Tibial nerve (tissue), 4 donors: ENCODE data around the gene OSTM1. TPM values are rescaled to one million over a fixed set of nuclear protein-coding genes. Genes with fewer than 3 reads are reported as not detected.

Source experiments
- DNase-seq, 2 donors: peaks; one replicate each; pipeline ENCODE4 v3.0.0-alpha.2; 2019; ENCODE audit warnings: low spot score in 2 of 2
- H3K27ac ChIP-seq, 4 donors: fragments of 200-600 bp; sonication (generic) in 3 of 4; one replicate each; pipeline ENCODE4 v1.5.1; 2017 to 2019; ENCODE audit warnings: mild to moderate bottlenecking in 1 of 4
- H3K27me3 ChIP-seq, 2 donors: fragments of 200-600 bp; sonication (generic) in 1 of 2; one replicate each; pipeline versions ENCODE4 v1.5.1 to v1.6.0; 2017 to 2019
- H3K36me3 ChIP-seq, 3 donors: fragments of 200-600 bp; sonication (generic); one replicate each; pipeline ENCODE4 v1.5.1; 2018 to 2019
- H3K4me1 ChIP-seq, 4 donors: fragments of 200-600 bp; sonication (generic) in 3 of 4; one replicate each; pipeline ENCODE4 v1.5.1; 2017 to 2019
- H3K4me3 ChIP-seq, 4 donors: fragments of 200-600 bp; sonication (generic) in 3 of 4; one replicate each; pipeline ENCODE4 v1.5.1; 2017 to 2019; ENCODE audit warnings: mild to moderate bottlenecking in 1 of 4, moderate library complexity in 1 of 4
- H3K9me3 ChIP-seq, 4 donors: fragments of 200-600 bp; sonication (generic) in 3 of 4; one replicate each; pipeline ENCODE4 v1.5.1; 2017 to 2019
- EP300 ChIP-seq, 2 donors: sonication (generic); formaldehyde crosslinking; IDR thresholded peaks; one replicate each; pipeline ENCODE4 v1.6.1; 2017; ENCODE audit warnings: antibody characterized with exemption in 2 of 2, mild to moderate bottlenecking in 1 of 2
- POLR2A ChIP-seq, 2 donors: fragments of 450-650 bp; IDR thresholded peaks; one replicate each; pipeline ENCODE4 v1.6.1; 2017; ENCODE audit warnings: antibody characterized with exemption in 2 of 2, mild to moderate bottlenecking in 2 of 2, moderate library complexity in 2 of 2
- WGBS, 2 donors: methylation state at CpG; one replicate each; pipeline ENCODE4 v1.1.5; 2018; 5-methylcytosine and 5-hydroxymethylcytosine counted together
- total RNA-seq, 4 donors: library from RNA; depleted of rRNA; stranded (reverse); fragments of >200 nt; gene quantifications; one replicate each; pipeline ENCODE4 v1.1.0, GENCODE V29; 2016
- TF ChIP-seq, protein P1 (sequence below), 5 experiments: fragments of 200-600 bp in 3 of 5; fragments of 450-650 bp in 2 of 5; sonication (generic) in 3 of 5; IDR thresholded peaks; one replicate each; pipeline ENCODE4 v1.5.1; 2016 to 2019; ENCODE audit warnings: antibody characterized with exemption in 5 of 5, mild to moderate bottlenecking in 3 of 5, moderate library complexity in 2 of 5

OSTM1 gene
- total RNA-seq, 4 donors from 2014 or later = 49.8 to 136 (median 96.0) TPM

DNA sequence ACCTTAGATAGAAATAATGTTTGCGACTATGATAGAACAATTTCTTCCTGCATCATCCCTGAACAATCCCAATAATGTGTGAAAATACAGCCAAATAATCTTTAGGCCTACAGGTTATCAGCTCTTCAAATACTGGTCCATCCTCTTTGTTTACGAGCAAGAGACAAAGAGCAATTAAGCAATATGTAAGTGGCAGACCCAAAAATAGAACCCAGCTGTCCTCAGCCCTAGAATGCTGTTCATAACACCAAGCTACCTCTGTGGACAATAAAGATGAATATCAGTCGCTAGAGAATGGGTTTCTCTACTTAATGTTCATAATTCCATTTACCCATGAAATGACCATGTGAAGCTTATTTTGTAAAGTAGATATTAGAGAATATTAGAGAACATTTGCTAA lies 28.4 kb upstream of the OSTM1 start:
- DNase-seq = no peak
- Histone ChIP-seq H3K9me3 (no peaks in the 10 kb centered on the region), H3K27ac (no peak overlapping the region), H3K36me3 (no peaks in the 10 kb centered on the region), H3K4me1 (no peaks in the 10 kb centered on the region), H3K27me3 (peaks cover 0 to 6% of the 10 kb centered on the region in 2 donors), H3K4me3 (no peak overlapping the region)
- TF ChIP-seq, protein P1, sequence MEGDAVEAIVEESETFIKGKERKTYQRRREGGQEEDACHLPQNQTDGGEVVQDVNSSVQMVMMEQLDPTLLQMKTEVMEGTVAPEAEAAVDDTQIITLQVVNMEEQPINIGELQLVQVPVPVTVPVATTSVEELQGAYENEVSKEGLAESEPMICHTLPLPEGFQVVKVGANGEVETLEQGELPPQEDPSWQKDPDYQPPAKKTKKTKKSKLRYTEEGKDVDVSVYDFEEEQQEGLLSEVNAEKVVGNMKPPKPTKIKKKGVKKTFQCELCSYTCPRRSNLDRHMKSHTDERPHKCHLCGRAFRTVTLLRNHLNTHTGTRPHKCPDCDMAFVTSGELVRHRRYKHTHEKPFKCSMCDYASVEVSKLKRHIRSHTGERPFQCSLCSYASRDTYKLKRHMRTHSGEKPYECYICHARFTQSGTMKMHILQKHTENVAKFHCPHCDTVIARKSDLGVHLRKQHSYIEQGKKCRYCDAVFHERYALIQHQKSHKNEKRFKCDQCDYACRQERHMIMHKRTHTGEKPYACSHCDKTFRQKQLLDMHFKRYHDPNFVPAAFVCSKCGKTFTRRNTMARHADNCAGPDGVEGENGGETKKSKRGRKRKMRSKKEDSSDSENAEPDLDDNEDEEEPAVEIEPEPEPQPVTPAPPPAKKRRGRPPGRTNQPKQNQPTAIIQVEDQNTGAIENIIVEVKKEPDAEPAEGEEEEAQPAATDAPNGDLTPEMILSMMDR (IDR thresholded peaks at IDR 0.05) = no peak
- TF ChIP-seq POLR2A (IDR thresholded peaks at IDR 0.05) (no peak), EP300 (IDR thresholded peaks at IDR 0.05) (no peak)
- WGBS, 2 donors = 90% methylated on average over 3 of the region's 3 CpGs

DNA sequence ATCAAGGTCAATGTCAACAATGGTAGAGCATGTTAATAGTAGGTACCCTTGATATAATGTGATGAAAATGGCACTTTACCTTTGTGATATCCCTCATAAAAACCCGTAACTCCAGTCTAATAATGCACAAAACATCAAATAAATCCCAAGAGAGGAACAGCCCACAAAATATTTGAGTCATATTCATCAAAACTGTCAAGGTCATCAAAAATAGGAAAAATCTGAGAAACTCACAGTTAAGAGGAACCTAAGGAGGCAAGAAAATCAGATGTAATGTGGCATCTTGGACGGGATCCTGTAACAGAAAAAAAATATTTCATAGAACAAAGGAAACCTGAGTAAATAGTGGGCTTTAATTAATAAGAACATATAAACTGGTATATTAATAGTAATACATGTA lies 25.5 kb upstream of the OSTM1 start:
- Histone ChIP-seq H3K4me1 (no peaks in the 10 kb centered on the region), H3K27me3 (peaks cover 0 to 6% of the 10 kb centered on the region in 2 donors), H3K27ac (no peak overlapping the region), H3K36me3 (no peaks in the 10 kb centered on the region), H3K9me3 (no peaks in the 10 kb centered on the region), H3K4me3 (no peak overlapping the region)
- TF ChIP-seq POLR2A (IDR thresholded peaks at IDR 0.05) = no peak
- no peak for TF ChIP-seq EP300 (IDR thresholded peaks at IDR 0.05)
- TF ChIP-seq, protein P1 (IDR thresholded peaks at IDR 0.05) = no peak
- no peak for DNase-seq
- WGBS, 2 donors = 80 to 86% methylated on average over 2 of the region's 2 CpGs

DNA sequence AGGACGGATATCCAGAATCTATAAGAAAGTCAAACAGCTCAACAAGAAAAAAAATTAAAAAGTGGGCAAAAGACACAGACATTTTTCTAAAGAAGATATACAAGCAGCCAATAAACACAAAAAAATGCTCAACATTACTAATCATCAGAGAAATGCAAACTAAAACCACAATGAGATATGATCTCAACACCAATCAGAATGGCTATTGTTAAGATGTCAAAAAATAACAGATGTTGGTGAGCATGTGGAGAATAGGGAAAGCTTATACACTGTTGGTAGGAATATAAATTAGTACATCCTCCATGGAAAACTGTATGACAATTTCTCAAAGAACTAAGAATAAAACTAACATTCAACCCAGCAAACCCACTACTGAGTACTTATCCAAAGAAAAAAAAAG lies 23.3 kb upstream of the OSTM1 start:
- no peak for DNase-seq
- Histone ChIP-seq H3K4me1 (no peaks in the 10 kb centered on the region), H3K27ac (no peak overlapping the region), H3K36me3 (no peaks in the 10 kb centered on the region), H3K9me3 (no peaks in the 10 kb centered on the region), H3K27me3 (peaks cover 0 to 9% of the 10 kb centered on the region in 2 donors), H3K4me3 (no peak overlapping the region)
- WGBS, 2 donors = 88 to 96% methylated on average over 1 of the region's 1 CpG
- TF ChIP-seq, protein P1 (IDR thresholded peaks at IDR 0.05) = no peak
- no peak for TF ChIP-seq EP300 (IDR thresholded peaks at IDR 0.05)

DNA sequence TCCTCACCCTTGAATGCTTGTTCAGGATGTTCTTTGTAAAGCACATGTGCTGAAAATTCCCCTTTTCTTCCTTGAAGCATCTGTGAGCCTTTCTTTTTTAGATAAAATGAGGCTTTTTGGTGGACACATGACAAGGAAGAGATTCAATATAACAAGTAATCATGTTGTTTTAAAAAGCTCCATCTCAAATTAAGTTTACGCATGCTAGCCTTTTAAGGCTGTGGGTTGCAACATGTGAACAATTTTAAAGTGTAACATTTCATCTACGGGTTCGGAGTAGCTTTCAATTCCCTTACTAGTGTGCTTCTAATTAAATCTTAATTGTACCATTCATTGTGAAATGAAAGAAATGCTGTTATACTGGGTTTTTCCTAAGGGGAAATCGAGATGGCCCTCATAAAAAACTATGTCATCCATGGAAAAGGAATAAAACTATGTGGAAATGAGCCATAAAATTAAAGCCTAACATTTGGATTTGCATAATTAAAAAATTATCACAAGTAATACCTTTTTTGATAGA lies 19.3 kb upstream of the OSTM1 start:
- WGBS, 2 donors = 61 to 63% methylated on average over 4 of the region's 4 CpGs
- DNase-seq = no peak
- peaks cover 0 to 8% of the 10 kb centered on the region in 2 donors for H3K27me3 ChIP-seq
- no peak overlapping the region for H3K4me3 ChIP-seq
- no peaks in the 10 kb centered on the region for H3K36me3 ChIP-seq
- H3K9me3 ChIP-seq = no peaks in the 10 kb centered on the region
- no peak overlapping the region for H3K27ac ChIP-seq
- H3K4me1 ChIP-seq = no peaks in the 10 kb centered on the region
- TF ChIP-seq, protein P1 (IDR thresholded peaks at IDR 0.05) = no peak
- TF ChIP-seq POLR2A (IDR thresholded peaks at IDR 0.05) (no peak), EP300 (IDR thresholded peaks at IDR 0.05) (no peak)

DNA sequence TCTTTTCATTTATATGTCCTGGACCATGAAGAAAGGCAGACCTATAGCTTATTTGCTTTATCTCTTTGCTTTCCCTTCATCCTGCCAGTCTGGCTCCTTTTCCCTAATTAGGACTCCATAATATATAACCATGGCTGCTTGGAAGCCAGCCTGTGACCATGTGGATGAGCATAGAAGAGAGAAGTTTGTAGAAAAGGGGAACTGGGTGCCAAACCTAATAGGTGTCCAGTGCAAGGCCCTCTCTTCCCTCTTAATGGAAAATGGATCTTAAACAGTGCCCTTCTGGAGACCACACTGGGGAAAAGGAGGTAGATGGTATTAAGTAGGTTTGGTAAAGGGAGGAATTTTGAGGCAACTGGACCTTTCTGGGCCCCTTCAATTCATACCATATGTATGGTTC lies 16.7 kb upstream of the OSTM1 start:
- H3K9me3 ChIP-seq = no peaks in the 10 kb centered on the region
- DNase-seq = no peak
- no peak overlapping the region for H3K27ac ChIP-seq
- no peaks in the 10 kb centered on the region for H3K4me1 ChIP-seq
- TF ChIP-seq POLR2A (IDR thresholded peaks at IDR 0.05) = no peak
- TF ChIP-seq EP300 (IDR thresholded peaks at IDR 0.05) = no peak
- TF ChIP-seq, protein P1 (IDR thresholded peaks at IDR 0.05) = no peak
- peaks cover 0 to 7% of the 10 kb centered on the region in 2 donors for H3K27me3 ChIP-seq
- H3K36me3 ChIP-seq = no peaks in the 10 kb centered on the region
- no peak overlapping the region for H3K4me3 ChIP-seq
